ENCODE data around the gene PCGF6. TPM values are rescaled to one million over a fixed set of nuclear protein-coding genes. Genes with fewer than 3 reads are reported as not detected.

The PCGF6 gene
- polyA plus RNA-seq (2011; rRNA removed) (3.5 and 7.1 TPM in 2 replicates), polyA minus RNA-seq (2011; rRNA and poly(A)+ RNA removed) (1.8 and 2.3 TPM in 2 replicates)

- TF ChIP-seq CTCF (IDR thresholded peaks at IDR 0.05; ENCODE audit: insufficient read depth, low read depth, low read length): peak; percentile 19; the same call in 1 of the 2 replicates
- no peaks in the 10 kb centered on the region for H3K27me3 ChIP-seq (ENCODE audit: control insufficient read depth, insufficient read depth, low read length)
- H3K36me3 ChIP-seq (ENCODE audit: control insufficient read depth, insufficient read depth, low read length): no peaks in the 10 kb centered on the region
- POLR2A ChIA-PET: interaction anchor here (0.5 kb wide), 1 partner anchor 222 kb away, joined by 6 read pairs; no protein-coding TSS in a partner anchor
- CTCF ChIA-PET: interaction anchor here (0.9 to 2.0 kb wide), 2 partner anchors 17 to 138 kb away, joined by 4 to 12 read pairs; no protein-coding TSS in a partner anchor
- no peak for DNase-seq (ENCODE audit: low read depth)
- peak within 1 kb of the TSS; percentile 74 for H3K4me3 ChIP-seq (ENCODE audit: low read depth, low read length)
These were observed at the start of gene PCGF6 for GRCh38 chr10:103350517-103351260. PCGF6 (minus strand) TSS chr10:103351140; CDS start chr10:103351066, 74 bp downstream.

- no peak for DNase-seq (ENCODE audit: low read depth)
- TF ChIP-seq CTCF (IDR thresholded peaks at IDR 0.05; ENCODE audit: insufficient read depth, low read depth, low read length): no peak
- CTCF ChIA-PET: interaction anchor here (1.2 to 2.1 kb wide), 3 partner anchors 19 to 88 kb away, joined by 3 to 8 read pairs (median 4); no protein-coding TSS in a partner anchor
- Histone ChIP-seq H3K27me3 (ENCODE audit: control insufficient read depth, insufficient read depth, low read length) (no peaks in the 10 kb centered on the region), H3K36me3 (ENCODE audit: control insufficient read depth, insufficient read depth, low read length) (peaks cover 6% of the 10 kb centered on the region; the same call in 1 of the 2 replicates), H3K4me3 (ENCODE audit: low read depth, low read length) (peak overlapping the region; percentile 92)
- POLR2A ChIA-PET: no interaction called here
These were observed 46.4 kb upstream of the PCGF6 start for GRCh38 chr10:103397191-103397825.

- POLR2A ChIA-PET: no interaction called here
These were observed 45.8 kb upstream of the PCGF6 start for GRCh38 chr10:103396789-103397087.

GRCh38 chr10:103396067-103396788 is 45.3 kb upstream of the PCGF6 start, which contains the start of the genes ATP5MK and PDCD11:
ATP5MK (minus strand) TSS chr10:103396475; CDS start chr10:103392457, 4,018 bp downstream.
PDCD11 (plus strand) TSS chr10:103396626; CDS start chr10:103398427, 1,801 bp downstream.
- peak within 1 kb of the TSS; percentile 92 for H3K4me3 ChIP-seq (ENCODE audit: low read depth, low read length)
- ChIA-PET CTCF (interaction anchor here (0.7 to 1.7 kb wide), 4 partner anchors 11 to 110 kb away, joined by 3 to 5 read pairs (median 4); no protein-coding TSS in a partner anchor), POLR2A (no interaction called here)
- DNase-seq (ENCODE audit: low read depth): peak; percentile 90
- peak; percentile 36; the same call in 1 of the 2 replicates for TF ChIP-seq CTCF (IDR thresholded peaks at IDR 0.05; ENCODE audit: insufficient read depth, low read depth, low read length)
- peaks cover 6% of the 10 kb centered on the region for H3K36me3 ChIP-seq (ENCODE audit: control insufficient read depth, insufficient read depth, low read length)
- no peaks in the 10 kb centered on the region for H3K27me3 ChIP-seq (ENCODE audit: control insufficient read depth, insufficient read depth, low read length)

More at GRCh38 chr10:103396789-103397087, 45.8 kb upstream of the PCGF6 start:
- Histone ChIP-seq H3K27me3 (ENCODE audit: control insufficient read depth, insufficient read depth, low read length) (no peaks in the 10 kb centered on the region), H3K36me3 (ENCODE audit: control insufficient read depth, insufficient read depth, low read length) (peaks cover 5% of the 10 kb centered on the region), H3K4me3 (ENCODE audit: low read depth, low read length) (peak overlapping the region; percentile 92)
- DNase-seq (ENCODE audit: low read depth): no peak
- TF ChIP-seq CTCF (IDR thresholded peaks at IDR 0.05; ENCODE audit: insufficient read depth, low read depth, low read length): no peak
- CTCF ChIA-PET: interaction anchor here (1.2 to 2.1 kb wide), 3 partner anchors 20 to 89 kb away, joined by 3 to 8 read pairs (median 4); no protein-coding TSS in a partner anchor

All from BJ (cell line).